Trophoblast cell (in vitro differentiated cells and primary cell): ENCODE measurements around the gene LCN10.

ENCODE experiments used
- DNase-seq, 2 donors: peaks; one replicate each; pipeline ENCODE4 v3.0.0-alpha.2; 2016
- H2AFZ ChIP-seq: 2 replicates; pipeline ENCODE4 v1.6.1; 2013; ENCODE audit warnings: low read length, moderate library complexity, mild to moderate bottlenecking; ENCODE audit not compliant: insufficient read depth, poor library complexity
- H2AK5ac ChIP-seq: 2 replicates; pipeline ENCODE4 v1.6.1; 2013; ENCODE audit warnings: mild to moderate bottlenecking, low read length
- H2BK120ac ChIP-seq: 2 replicates; pipeline ENCODE4 v1.6.1; 2013; ENCODE audit warnings: low read length, mild to moderate bottlenecking, moderate library complexity; ENCODE audit not compliant: insufficient read depth, poor library complexity
- H2BK12ac ChIP-seq: 2 replicates; pipeline ENCODE4 v1.6.1; 2013; ENCODE audit warnings: mild to moderate bottlenecking, low read length, moderate library complexity
- H2BK5ac ChIP-seq: 2 replicates; pipeline ENCODE4 v1.6.1; 2013; ENCODE audit warnings: low read length, low read depth, moderate library complexity, mild to moderate bottlenecking; ENCODE audit not compliant: poor library complexity
- H3K14ac ChIP-seq: 2 replicates; pipeline ENCODE4 v1.6.1; 2013; ENCODE audit warnings: mild to moderate bottlenecking, low read length
- H3K18ac ChIP-seq: 2 replicates; pipeline ENCODE4 v1.6.1; 2013; ENCODE audit warnings: mild to moderate bottlenecking, low read length
- H3K23ac ChIP-seq: 2 replicates; pipeline ENCODE4 v1.6.1; 2013; ENCODE audit warnings: low read length
- H3K27ac ChIP-seq: 2 replicates; pipeline ENCODE4 v1.5.1; 2013; ENCODE audit warnings: low read depth, mild to moderate bottlenecking, inconsistent platforms, low read length, moderate library complexity
- H3K27me3 ChIP-seq: 2 replicates; pipeline ENCODE4 v1.6.1; 2013; ENCODE audit warnings: inconsistent platforms, mild to moderate bottlenecking, low read length, moderate library complexity; ENCODE audit not compliant: insufficient read depth
- H3K36me3 ChIP-seq, 2 experiments: 1 replicate in 1 of 2; 2 replicates in 1 of 2; pipeline ENCODE4 v1.6.1; 2013; ENCODE audit warnings: low read length in 2 of 2, mild to moderate bottlenecking in 2 of 2, moderate library complexity in 1 of 2; ENCODE audit not compliant: insufficient read depth in 2 of 2, control insufficient read depth in 1 of 2
- H3K4ac ChIP-seq: 2 replicates; pipeline ENCODE4 v1.6.1; 2013; ENCODE audit warnings: low read depth, mild to moderate bottlenecking, low read length, moderate library complexity
- H3K4me1 ChIP-seq, 2 experiments: 1 replicate in 1 of 2; 2 replicates in 1 of 2; pipeline ENCODE4 v1.6.1; 2013; ENCODE audit warnings: low read length in 2 of 2, mild to moderate bottlenecking in 2 of 2, moderate library complexity in 1 of 2; ENCODE audit not compliant: insufficient read depth in 2 of 2, control insufficient read depth in 1 of 2
- H3K4me2 ChIP-seq: 2 replicates; pipeline ENCODE4 v1.6.1; 2013; ENCODE audit warnings: inconsistent platforms, mild to moderate bottlenecking, low read length, moderate library complexity
- H3K4me3 ChIP-seq: 2 replicates; pipeline ENCODE4 v1.5.1; 2013; ENCODE audit warnings: mild to moderate bottlenecking, low read depth, low read length, inconsistent platforms
- H3K79me1 ChIP-seq: one replicate; pipeline ENCODE4 v1.6.1; 2013; ENCODE audit warnings: low read length
- H3K79me2 ChIP-seq: 2 replicates; pipeline ENCODE4 v1.6.1; 2013; ENCODE audit warnings: low read length, mild to moderate bottlenecking; ENCODE audit not compliant: control insufficient read depth, insufficient read depth, poor library complexity
- H3K9ac ChIP-seq: 2 replicates; pipeline ENCODE4 v1.6.1; 2013; ENCODE audit warnings: mild to moderate bottlenecking, low read length
- H3K9me3 ChIP-seq: 2 replicates; pipeline ENCODE4 v1.6.1; 2013; ENCODE audit warnings: low read depth, mild to moderate bottlenecking, control low read depth, inconsistent platforms, low read length; ENCODE audit not compliant: insufficient read depth
- H4K12ac ChIP-seq: 2 replicates; pipeline ENCODE4 v1.6.1; 2013; ENCODE audit warnings: low read depth, mild to moderate bottlenecking, low read length, moderate library complexity
- H4K8ac ChIP-seq: 2 replicates; pipeline ENCODE4 v1.6.1; 2013; ENCODE audit warnings: low read depth, mild to moderate bottlenecking, low read length, moderate library complexity
- H4K91ac ChIP-seq: one replicate; pipeline ENCODE4 v1.6.1; 2013; ENCODE audit warnings: low read depth, mild to moderate bottlenecking, low read length, moderate library complexity
- WGBS: extraction: QIAGEN DNeasy Blood & Tissue Kit; methylation state at CpG from one replicate; pipeline ENCODE4 v1.1.7; 2013; ENCODE audit warnings: missing lambda C conversion rate; ENCODE audit not compliant: insufficient read length, insufficient coverage; ENCODE audit errors: extremely low coverage; 5-methylcytosine and 5-hydroxymethylcytosine counted together

The LCN10 gene

DNA sequence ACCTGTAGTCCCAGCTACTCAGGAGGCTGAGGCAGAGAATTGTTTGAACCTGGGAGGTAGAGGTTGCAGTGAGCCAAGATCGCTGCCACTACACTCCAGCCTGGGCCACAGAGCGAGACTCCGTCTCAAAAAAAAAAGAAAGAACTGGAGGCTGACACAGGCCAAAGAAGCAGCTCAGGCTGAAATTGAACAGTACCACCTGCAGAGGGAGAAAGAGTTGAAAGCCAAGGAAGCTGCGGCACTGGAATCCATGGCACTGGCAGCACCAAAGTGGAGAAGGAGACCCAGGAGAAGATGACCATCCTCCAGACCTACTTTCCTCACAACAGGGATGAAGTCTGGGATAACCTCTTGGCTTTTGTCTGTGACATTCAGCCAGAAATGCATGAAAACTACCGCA lies 37.1 kb upstream of the LCN10 start:
- Histone ChIP-seq H3K4me2 (no peak overlapping the region), H4K12ac (no peak overlapping the region), H3K27ac (no peak overlapping the region), H3K79me2 (no peaks in the 10 kb centered on the region), H2AFZ (no peak overlapping the region), H2AK5ac (no peak overlapping the region), H4K8ac (no peak overlapping the region), H2BK12ac (no peak overlapping the region), H3K4me3 (no peak overlapping the region), H3K27me3 (peaks cover 7% of the 10 kb centered on the region), H2BK120ac (no peak overlapping the region), H3K4ac (no peak overlapping the region), H2BK5ac (no peak overlapping the region), H3K9ac (no peak overlapping the region), H3K36me3 (no peaks in the 10 kb centered on the region), H3K14ac (no peak overlapping the region), H3K9me3 (no peaks in the 10 kb centered on the region), H3K18ac (no peak overlapping the region), H4K91ac (no peak overlapping the region), H3K4me1 (no peaks in the 10 kb centered on the region), H3K79me1 (no peaks in the 10 kb centered on the region), H3K23ac (no peak overlapping the region)
- WGBS, result no CpG with 5 or more reads among the region's 5 CpGs
- no peak for DNase-seq

DNA sequence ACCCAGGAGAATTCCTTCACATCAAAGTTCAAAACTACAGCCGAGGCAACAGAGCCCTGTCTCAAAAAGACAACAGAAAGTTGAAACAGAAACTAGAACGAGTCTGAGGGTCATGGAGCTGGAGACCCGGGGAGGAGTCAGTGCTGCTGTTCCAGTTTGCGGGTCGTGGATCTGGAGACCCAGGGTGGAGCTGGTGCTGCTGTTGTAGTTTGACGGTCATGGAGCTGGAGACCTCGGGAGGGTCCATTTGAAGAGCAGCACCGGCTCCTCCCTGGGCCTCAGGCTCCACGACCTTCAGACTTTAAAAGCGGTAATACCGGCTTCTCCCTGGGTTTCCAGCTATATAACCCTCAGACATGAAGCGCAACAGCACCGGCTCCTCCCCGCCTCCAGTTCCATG lies 34.6 kb upstream of the LCN10 start:
- Histone ChIP-seq H3K9ac (no peak overlapping the region), H3K4ac (no peak overlapping the region), H3K14ac (no peak overlapping the region), H3K23ac (no peak overlapping the region), H3K9me3 (peaks cover 8% of the 10 kb centered on the region), H3K18ac (no peak overlapping the region), H4K8ac (no peak overlapping the region), H3K4me1 (no peaks in the 10 kb centered on the region), H2BK120ac (no peak overlapping the region), H3K4me3 (no peak overlapping the region), H3K79me1 (no peaks in the 10 kb centered on the region), H4K12ac (no peak overlapping the region), H4K91ac (no peak overlapping the region), H3K27ac (no peak overlapping the region), H3K4me2 (no peak overlapping the region), H3K79me2 (no peaks in the 10 kb centered on the region), H2BK12ac (no peak overlapping the region), H2AK5ac (no peak overlapping the region), H3K36me3 (no peaks in the 10 kb centered on the region), H3K27me3 (peaks cover 7% of the 10 kb centered on the region), H2AFZ (no peak overlapping the region), H2BK5ac (no peak overlapping the region)
- no peak for DNase-seq
- WGBS, result no CpG with 5 or more reads among the region's 14 CpGs

DNA sequence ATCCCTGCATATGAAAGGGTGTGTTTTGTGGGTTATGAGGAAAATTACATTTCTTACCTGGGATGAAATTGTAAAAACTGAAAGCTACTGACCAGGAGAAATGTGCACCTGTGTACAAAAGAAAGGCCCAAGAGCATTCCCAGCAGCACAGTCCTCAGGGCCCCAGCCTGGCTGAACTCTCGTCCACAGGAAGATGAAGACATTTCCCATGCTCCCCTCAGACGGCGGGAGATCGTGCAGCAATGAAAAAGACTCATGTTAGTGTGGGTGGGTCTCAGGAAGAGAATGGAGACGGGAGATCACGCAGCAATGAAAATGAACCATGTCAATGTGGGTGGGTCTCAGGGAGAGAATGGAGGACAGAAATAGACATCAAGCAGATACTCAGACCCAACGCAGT lies 34.2 kb upstream of the LCN10 start:
- no peak overlapping the region for H3K14ac ChIP-seq
- no peak overlapping the region for H2BK120ac ChIP-seq
- H3K79me1 ChIP-seq, result no peaks in the 10 kb centered on the region
- no peaks in the 10 kb centered on the region for H3K4me1 ChIP-seq
- H3K27ac ChIP-seq, result no peak overlapping the region
- H3K79me2 ChIP-seq, result no peaks in the 10 kb centered on the region
- H4K8ac ChIP-seq, result no peak overlapping the region
- H3K4ac ChIP-seq, result no peak overlapping the region
- no peaks in the 10 kb centered on the region for H3K36me3 ChIP-seq
- no peak for DNase-seq
- H3K23ac ChIP-seq, result no peak overlapping the region
- peaks cover 8% of the 10 kb centered on the region for H3K9me3 ChIP-seq
- no peak overlapping the region for H3K4me2 ChIP-seq
- no CpG with 5 or more reads among the region's 7 CpGs for WGBS
- H4K91ac ChIP-seq, result no peak overlapping the region
- H2BK5ac ChIP-seq, result no peak overlapping the region
- H3K9ac ChIP-seq, result no peak overlapping the region
- no peak overlapping the region for H2BK12ac ChIP-seq
- peaks cover 7% of the 10 kb centered on the region for H3K27me3 ChIP-seq
- H4K12ac ChIP-seq, result no peak overlapping the region
- no peak overlapping the region for H2AK5ac ChIP-seq
- no peak overlapping the region for H3K4me3 ChIP-seq
- H2AFZ ChIP-seq, result no peak overlapping the region
- no peak overlapping the region for H3K18ac ChIP-seq

DNA sequence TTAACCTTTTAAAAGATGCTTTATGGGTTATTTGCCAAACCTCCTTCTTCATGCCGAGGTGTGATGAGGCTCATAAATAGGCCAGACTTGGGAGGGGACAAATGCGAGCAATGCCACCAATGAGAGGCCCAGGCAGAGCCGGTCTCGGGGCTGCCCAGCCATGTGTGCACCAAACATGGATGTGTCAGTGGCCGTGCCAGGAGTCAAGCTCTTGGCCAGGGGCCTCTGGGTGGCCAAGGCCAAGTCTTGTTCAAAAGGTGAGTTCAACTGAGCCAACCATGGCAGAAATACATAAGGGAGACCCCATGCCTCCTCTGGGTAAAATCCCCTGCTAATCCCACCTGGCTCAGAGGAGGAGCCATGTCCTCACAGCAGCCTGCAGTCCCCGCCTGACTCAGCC lies 32.5 kb upstream of the LCN10 start:
- no peak for DNase-seq
- H3K79me2 ChIP-seq, result no peaks in the 10 kb centered on the region
- H3K27ac ChIP-seq, result no peak overlapping the region
- H2BK120ac ChIP-seq, result no peak overlapping the region
- H3K9me3 ChIP-seq, result peaks cover 8% of the 10 kb centered on the region
- H2BK5ac ChIP-seq, result no peak overlapping the region
- no peaks in the 10 kb centered on the region for H3K4me1 ChIP-seq
- WGBS, result no CpG with 5 or more reads among the region's 6 CpGs
- H3K18ac ChIP-seq, result no peak overlapping the region
- no peak overlapping the region for H3K4me3 ChIP-seq
- H2AFZ ChIP-seq, result no peak overlapping the region
- no peaks in the 10 kb centered on the region for H3K79me1 ChIP-seq
- no peak overlapping the region for H4K8ac ChIP-seq
- H3K9ac ChIP-seq, result no peak overlapping the region
- H3K27me3 ChIP-seq, result peaks cover 7% of the 10 kb centered on the region
- H4K12ac ChIP-seq, result no peak overlapping the region
- no peak overlapping the region for H2AK5ac ChIP-seq
- no peak overlapping the region for H3K4me2 ChIP-seq
- no peak overlapping the region for H3K14ac ChIP-seq
- no peaks in the 10 kb centered on the region for H3K36me3 ChIP-seq
- H2BK12ac ChIP-seq, result no peak overlapping the region
- no peak overlapping the region for H3K4ac ChIP-seq
- no peak overlapping the region for H3K23ac ChIP-seq
- H4K91ac ChIP-seq, result no peak overlapping the region
